CD4-positive, alpha-beta T cell (primary cell): ENCODE measurements around the gene LRPAP1. TPM values are rescaled to one million over a fixed set of nuclear protein-coding genes. Genes with fewer than 3 reads are reported as not detected.

Experiments
- ATAC-seq: fragments of 200-7000 bp; cut with Tn5 transposase; one replicate; pipeline ENCODE4 v1.10.0; 2022; ENCODE audit warnings: mild to moderate bottlenecking; ENCODE audit not compliant: poor library complexity
- CTCF ChIA-PET: fragments of 350-600 bp; sonication (Branson Sonifier 250); formaldehyde crosslinking; loops from one replicate; lab custom pipeline; 2021; ENCODE audit warnings: antibody characterized with exemption, inconsistent platforms; lab: Charles Lee
- POLR2A ChIA-PET: fragments of 350-600 bp; sonication (Branson Sonifier 250); formaldehyde crosslinking; loops from one replicate; lab custom pipeline; 2021; ENCODE audit warnings: antibody characterized with exemption, inconsistent platforms; lab: Charles Lee
- DNase-seq, 14 experiments: peaks; one replicate each; pipeline ENCODE4 v3.0.0-alpha.2; 2013 to 2020; ENCODE audit warnings: mixed read lengths in 2 of 14
- H3K27ac ChIP-seq, 2 donors: one replicate each; pipeline versions ENCODE4 v1.5.1 to v1.7.0; 2013; ENCODE audit warnings: low read length in 2 of 2, low read depth in 1 of 2, mild to moderate bottlenecking in 1 of 2
- H3K27me3 ChIP-seq, 2 experiments: 1 replicate in 1 of 2; 2 replicates in 1 of 2; pipeline versions ENCODE4 v1.6.1 to v1.7.0; 2013; ENCODE audit warnings: low read length in 2 of 2, control low read depth in 1 of 2, mild to moderate bottlenecking in 1 of 2, moderate library complexity in 1 of 2; ENCODE audit not compliant: insufficient read depth in 2 of 2, control insufficient read depth in 1 of 2
- H3K36me3 ChIP-seq: one replicate; pipeline ENCODE4 v1.6.1; 2013; ENCODE audit warnings: low read length, control low read depth; ENCODE audit not compliant: insufficient read depth
- H3K4me1 ChIP-seq: one replicate; pipeline ENCODE4 v1.6.1; 2013; ENCODE audit warnings: low read length, control low read depth; ENCODE audit not compliant: insufficient read depth
- H3K4me3 ChIP-seq: one replicate; pipeline ENCODE4 v1.5.1; 2013; ENCODE audit warnings: mild to moderate bottlenecking, low read length, moderate library complexity
- H3K9me3 ChIP-seq, 2 experiments: 1 replicate in 1 of 2; 2 replicates in 1 of 2; pipeline versions ENCODE4 v1.6.1 to v1.7.0; 2013; ENCODE audit warnings: low read length in 2 of 2, mild to moderate bottlenecking in 2 of 2, control low read depth in 1 of 2, moderate library complexity in 1 of 2; ENCODE audit not compliant: control insufficient read depth in 1 of 2, insufficient read depth in 1 of 2
- H3K27ac Mint-ChIP-seq: one replicate; pipeline ENCODE4 v1.8.0; 2020; ENCODE audit warnings: mixed read lengths
- H3K27me3 Mint-ChIP-seq: one replicate; pipeline ENCODE4 v1.8.0; 2021; ENCODE audit warnings: mixed read lengths
- H3K36me3 Mint-ChIP-seq: one replicate; pipeline ENCODE4 v1.8.0; 2021; ENCODE audit warnings: low read depth, mixed read lengths
- H3K4me1 Mint-ChIP-seq: one replicate; pipeline ENCODE4 v1.8.0; 2021; ENCODE audit warnings: low read depth, mixed read lengths
- H3K4me3 Mint-ChIP-seq: one replicate; pipeline ENCODE4 v1.8.0; 2020; ENCODE audit warnings: mild to moderate bottlenecking, mixed read lengths
- H3K9me3 Mint-ChIP-seq: one replicate; pipeline ENCODE4 v1.8.0; 2020; ENCODE audit warnings: mixed read lengths
- CTCF ChIP-seq: fragments of 200-600 bp; IDR thresholded peaks from one replicate; pipeline ENCODE4 v1.8.0; 2022; ENCODE audit warnings: antibody characterized with exemption, mild to moderate bottlenecking
- intact Hi-C, 2 experiments: fragments of 100-400 bp; cut with DNase I in 1 of 2; cut with micrococcal nuclease in 1 of 2; formaldehyde crosslinking; loops; one replicate each; pipeline versions ENCODE4 v1.15.1 to v1.9.0; 2023 to 2025; cut with DNase I, micrococcal nuclease
- total RNA-seq, 174 experiments: library from RNA in 2 of 174; stranded (reverse) in 2 of 174; gene quantifications; one replicate each; pipeline ENCODE4 v1.2.3 and lab custom pipeline; 2021 to 2026

LRPAP1 gene
- total RNA-seq, 2 experiments from 2014 or later, result 84.2 to 88.0 TPM

GRCh38 chr4:3492741-3493719 is 39.2 kb downstream of the LRPAP1 start:
- no peak for ATAC-seq
- no peak for TF ChIP-seq CTCF
- Histone ChIP-seq H3K9me3 (peaks cover 0 to 16% of the 10 kb centered on the region in 2 experiments), H3K4me1 (no peaks in the 10 kb centered on the region), H3K36me3 (no peaks in the 10 kb centered on the region), H3K27ac (no peak overlapping the region), H3K4me3 (no peak overlapping the region), H3K27me3 (peaks cover 15 to 44% of the 10 kb centered on the region in 2 experiments)
- Mint-ChIP-seq H3K27ac (no peak overlapping the region), H3K9me3 (no peaks in the 10 kb centered on the region), H3K4me1 (no peaks in the 10 kb centered on the region), H3K27me3 (peaks cover 32% of the 10 kb centered on the region), H3K4me3 (no peak overlapping the region), H3K36me3 (no peaks in the 10 kb centered on the region)
- no peak for DNase-seq
- POLR2A ChIA-PET, result no interaction called here
- intact Hi-C loops, result no loop called here
- CTCF ChIA-PET, result no interaction called here

GRCh38 chr4:3491681-3492405 is 40.4 kb downstream of the LRPAP1 start:
- Histone ChIP-seq H3K4me3 (no peak overlapping the region), H3K27ac (no peak overlapping the region), H3K9me3 (peaks cover 0 to 16% of the 10 kb centered on the region in 2 experiments), H3K27me3 (peaks cover 15 to 44% of the 10 kb centered on the region in 2 experiments), H3K36me3 (no peaks in the 10 kb centered on the region), H3K4me1 (no peaks in the 10 kb centered on the region)
- Mint-ChIP-seq H3K36me3 (no peaks in the 10 kb centered on the region), H3K27ac (no peak overlapping the region), H3K4me1 (no peaks in the 10 kb centered on the region), H3K4me3 (no peak overlapping the region), H3K27me3 (peaks cover 32% of the 10 kb centered on the region), H3K9me3 (no peaks in the 10 kb centered on the region)
- ChIA-PET POLR2A (no interaction called here), CTCF (no interaction called here)
- ATAC-seq, result no peak
- no peak for DNase-seq
- intact Hi-C loops, result no loop called here
- no peak for TF ChIP-seq CTCF

GRCh38 chr4:3489451-3489962 is 42.7 kb downstream of the LRPAP1 start:
- no peak overlapping the region for H3K4me3 Mint-ChIP-seq
- TF ChIP-seq CTCF, result no peak
- no peaks in the 10 kb centered on the region for H3K9me3 Mint-ChIP-seq
- no peak overlapping the region for H3K27ac Mint-ChIP-seq
- Histone ChIP-seq H3K27me3 (peaks cover 25 to 42% of the 10 kb centered on the region in 2 experiments), H3K4me1 (peaks cover 11% of the 10 kb centered on the region), H3K27ac (no peak overlapping the region), H3K4me3 (no peak overlapping the region), H3K9me3 (peaks cover 0 to 12% of the 10 kb centered on the region in 2 experiments), H3K36me3 (no peaks in the 10 kb centered on the region)
- ATAC-seq, result no peak
- ChIA-PET POLR2A (no interaction called here), CTCF (no interaction called here)
- intact Hi-C loops, result no loop called here
- H3K27me3 Mint-ChIP-seq, result peaks cover 32% of the 10 kb centered on the region
- peak in 1 of 14 experiments; percentile 39 for DNase-seq
- no peaks in the 10 kb centered on the region for H3K4me1 Mint-ChIP-seq
- no peaks in the 10 kb centered on the region for H3K36me3 Mint-ChIP-seq
